H1 (cell line): ENCODE measurements around the gene RPN2. TPM values are rescaled to one million over a fixed set of nuclear protein-coding genes. Genes with fewer than 3 reads are reported as not detected.

Experiments used
- CTCF ChIA-PET: fragments of 300-600 bp; sonication (Branson Sonifier 250); formaldehyde crosslinking; loops from one replicate; lab custom pipeline; 2021; ENCODE audit not compliant: partially characterized antibody; lab: Charles Lee
- POLR2A ChIA-PET: fragments of 300-600 bp; sonication (Branson Sonifier 250); formaldehyde crosslinking; loops from one replicate; lab custom pipeline; 2021; ENCODE audit warnings: inconsistent platforms; ENCODE audit not compliant: partially characterized antibody; lab: Charles Lee
- DNase-seq, 2 experiments: peaks; one replicate each; pipeline versions ENCODE4 v3.0.0 to v3.0.0-alpha.2; 2010 to 2022; ENCODE audit warnings: low spot score in 2 of 2, low read depth in 1 of 2, mixed read lengths in 1 of 2
- FAIRE-seq: peaks from 2 replicates; lab custom pipeline; 2011; peaks lifted over from hg19 to GRCh38; lab: Jason Lieb, UNC
- H2AFZ ChIP-seq: 2 replicates; pipeline ENCODE4 v1.8.1; 2012; ENCODE audit warnings: low read length, inconsistent platforms
- H2AK5ac ChIP-seq: 2 replicates; pipeline ENCODE4 v1.6.1; 2013; ENCODE audit warnings: low read depth, low read length
- H2BK120ac ChIP-seq: replicated peaks from 2 replicates; pipeline ENCODE3; 2013; ENCODE audit warnings: low read depth, low read length, inconsistent platforms
- H2BK12ac ChIP-seq: 2 replicates; pipeline ENCODE4 v1.6.1; 2013; ENCODE audit warnings: low read depth, low read length
- H2BK15ac ChIP-seq: 2 replicates; pipeline ENCODE4 v1.6.1; 2013; ENCODE audit warnings: low read length
- H2BK20ac ChIP-seq: 2 replicates; pipeline ENCODE4 v1.6.1; 2013; ENCODE audit warnings: low read length
- H2BK5ac ChIP-seq: 2 replicates; pipeline ENCODE4 v1.6.1; 2013; ENCODE audit warnings: low read depth, low read length
- H3K14ac ChIP-seq: 2 replicates; pipeline ENCODE4 v1.6.1; 2013; ENCODE audit warnings: inconsistent platforms; ENCODE audit not compliant: insufficient read length
- H3K18ac ChIP-seq: 2 replicates; pipeline ENCODE4 v1.6.1; 2013; ENCODE audit warnings: low read length; ENCODE audit errors: extremely low read depth
- H3K23ac ChIP-seq: 2 replicates; pipeline ENCODE4 v1.6.1; 2013; ENCODE audit warnings: inconsistent platforms; ENCODE audit not compliant: insufficient read length
- H3K23me2 ChIP-seq: 2 replicates; pipeline ENCODE4 v1.6.1; 2013; ENCODE audit warnings: low read depth, low read length
- H3K27ac ChIP-seq: 2 replicates; pipeline ENCODE4 v1.6.1; 2011; ENCODE audit warnings: low read depth, low read length, inconsistent platforms
- H3K27me3 ChIP-seq, 4 experiments: replicated peaks in 1 of 4; 1 replicate in 1 of 4; 2 replicates in 3 of 4; pipeline versions ENCODE4 v1.6.1 to v1.8.1; 2011 to 2013; ENCODE audit warnings: low read length in 3 of 4, mild to moderate bottlenecking in 3 of 4, inconsistent platforms in 2 of 4, mixed read lengths in 2 of 4, moderate library complexity in 1 of 4; ENCODE audit not compliant: control insufficient read depth in 3 of 4, insufficient read depth in 3 of 4; ENCODE audit errors: extremely low read depth in 1 of 4
- H3K36me3 ChIP-seq, 4 experiments: 2 replicates each; pipeline versions ENCODE4 v1.6.1 to v1.8.1; 2011 to 2013; ENCODE audit warnings: mild to moderate bottlenecking in 4 of 4, low read length in 3 of 4, moderate library complexity in 2 of 4, control low read depth in 1 of 4, inconsistent platforms in 1 of 4; ENCODE audit not compliant: insufficient read depth in 4 of 4, control insufficient read depth in 2 of 4
- H3K4ac ChIP-seq: replicated peaks from 2 replicates; pipeline ENCODE3; 2013; ENCODE audit warnings: low read length, low read depth, mixed read lengths, inconsistent platforms; ENCODE audit not compliant: insufficient read length
- H3K4me1 ChIP-seq, 4 experiments: replicated peaks in 1 of 4; 1 replicate in 1 of 4; 2 replicates in 3 of 4; pipeline versions ENCODE4 v1.6.1 to v1.8.1; 2011 to 2013; ENCODE audit warnings: low read length in 3 of 4, inconsistent platforms in 2 of 4, mixed read lengths in 1 of 4; ENCODE audit not compliant: insufficient read depth in 4 of 4, control insufficient read depth in 3 of 4
- H3K4me2 ChIP-seq, 2 experiments: 2 replicates each; pipeline versions ENCODE4 v1.6.1 to v1.8.1; 2011 to 2013; ENCODE audit warnings: low read depth in 2 of 2, low read length in 2 of 2, control low read depth in 1 of 2, inconsistent platforms in 1 of 2, mild to moderate bottlenecking in 1 of 2; ENCODE audit not compliant: insufficient read depth in 1 of 2
- H3K4me3 ChIP-seq, 4 experiments: fragments of 200-600, 300-600 bp in 1 of 4; sonication (generic), shearing (Covaris generic), sonication (Bioruptor Twin) in 1 of 4; 2 replicates each; pipeline versions ENCODE4 v1.5.1 to v1.8.1; 2011 to 2016; ENCODE audit warnings: low read length in 4 of 4, low read depth in 3 of 4, control low read depth in 2 of 4, inconsistent platforms in 2 of 4, mild to moderate bottlenecking in 2 of 4, mixed read lengths in 1 of 4, moderate library complexity in 1 of 4; ENCODE audit not compliant: insufficient read depth in 2 of 4; ENCODE audit errors: extremely low read depth in 1 of 4
- H3K56ac ChIP-seq: replicated peaks from 2 replicates; pipeline ENCODE3; 2013; ENCODE audit warnings: low read depth, mild to moderate bottlenecking, mixed read lengths, low read length, inconsistent platforms; ENCODE audit not compliant: insufficient read length
- H3K79me1 ChIP-seq: 2 replicates; pipeline ENCODE4 v1.6.1; 2013; ENCODE audit warnings: low read depth, low read length, control low read depth
- H3K79me2 ChIP-seq, 2 experiments: 2 replicates each; pipeline versions ENCODE4 v1.6.1 to v1.8.1; 2012 to 2013; ENCODE audit warnings: low read length in 2 of 2, mild to moderate bottlenecking in 2 of 2, inconsistent platforms in 1 of 2; ENCODE audit not compliant: insufficient read depth in 2 of 2, control insufficient read depth in 1 of 2
- H3K9ac ChIP-seq, 4 experiments: replicated peaks in 1 of 4; 1 replicate in 1 of 4; 2 replicates in 3 of 4; pipeline versions ENCODE4 v1.6.1 to v1.8.1; 2011 to 2013; ENCODE audit warnings: low read depth in 3 of 4, low read length in 3 of 4, control low read depth in 2 of 4, mild to moderate bottlenecking in 2 of 4, moderate library complexity in 2 of 4, inconsistent platforms in 1 of 4; ENCODE audit errors: extremely low read depth in 1 of 4
- H3K9me3 ChIP-seq, 2 experiments: 2 replicates each; pipeline versions ENCODE4 v1.6.1 to v1.8.1; 2012 to 2013; ENCODE audit warnings: mild to moderate bottlenecking in 2 of 2, moderate library complexity in 2 of 2, control low read depth in 1 of 2, inconsistent platforms in 1 of 2, low read depth in 1 of 2, low read length in 1 of 2, mixed read lengths in 1 of 2; ENCODE audit not compliant: insufficient read depth in 2 of 2
- H4K20me1 ChIP-seq, 2 experiments: replicated peaks in 1 of 2; 2 replicates each; pipeline versions ENCODE3 to v1.8.1; 2011 to 2013; ENCODE audit warnings: inconsistent platforms in 2 of 2, low read length in 2 of 2, mild to moderate bottlenecking in 1 of 2; ENCODE audit not compliant: insufficient read depth in 2 of 2, control insufficient read depth in 1 of 2
- H4K5ac ChIP-seq: 2 replicates; pipeline ENCODE4 v1.6.1; 2013; ENCODE audit warnings: low read length, low read depth, mixed read lengths, inconsistent platforms; ENCODE audit not compliant: insufficient read length
- H4K8ac ChIP-seq: 2 replicates; pipeline ENCODE4 v1.8.0; 2013; ENCODE audit warnings: mild to moderate bottlenecking, moderate library complexity, low read length, inconsistent platforms; ENCODE audit not compliant: insufficient read depth; ENCODE audit errors: extremely low read depth
- H4K91ac ChIP-seq: replicated peaks from 2 replicates; pipeline ENCODE3; 2013; ENCODE audit warnings: low read length, mixed read lengths, inconsistent platforms; ENCODE audit not compliant: insufficient read length
- BRCA1 ChIP-seq: IDR thresholded peaks from 2 replicates; pipeline ENCODE4 v1.6.1; 2012; ENCODE audit warnings: low read depth, low read length, improper control_type of control experiment
- EZH2 ChIP-seq: fragments of 200-600 bp; sonication (generic); IDR thresholded peaks from 2 replicates; pipeline ENCODE4 v1.7.1; 2012; ENCODE audit warnings: low read depth, mild to moderate bottlenecking, moderate library complexity, low read length, inconsistent platforms; ENCODE audit not compliant: severe bottlenecking
- SRF ChIP-seq: IDR thresholded peaks from 2 replicates; pipeline ENCODE4 v1.6.1; 2011; ENCODE audit warnings: mild to moderate bottlenecking, low read depth, low read length, moderate library complexity
- WGBS, 2 experiments: shearing (Covaris generic) in 1 of 2; methylation state at CpG; one replicate each; pipeline versions ENCODE4 v1.1.6 to v1.1.7; 2013 to 2015; ENCODE audit warnings: low lambda C conversion rate in 2 of 2, mixed read lengths in 2 of 2, inconsistent platforms in 1 of 2, low coverage in 1 of 2, missing lambda C conversion rate in 1 of 2; ENCODE audit not compliant: insufficient replicate concordance in 2 of 2, insufficient coverage in 1 of 2, insufficient read length in 1 of 2; ENCODE audit errors: extremely low coverage in 1 of 2, missing lambda C conversion rate in 1 of 2; 5-methylcytosine and 5-hydroxymethylcytosine counted together
- polyA plus RNA-seq, 7 experiments: library from polyadenylated mRNA; depleted of rRNA in 3 of 7; stranded (reverse) in 5 of 7; unstranded in 2 of 7; fragments of >200 nt in 5 of 7; fragments of 200-250 nt in 2 of 7; gene quantifications; 1 replicate in 5 of 7; 2 replicates in 1 of 7; 4 replicates in 1 of 7; pipeline versions ENCODE4 v1.2.1 to v1.2.3, GENCODE V29; 2011 to 2013; ENCODE audit warnings: missing spikeins in 2 of 7, mixed read lengths in 2 of 7
- total RNA-seq: library from RNA; stranded (reverse); fragmentation: NEBNext Ultra II Directional; extraction: Animal tissue kit (Norgen Biotek cat#: 25700); gene quantifications from 2 replicates; pipeline ENCODE4 v1.2.1, GENCODE V29; 2021
- TF ChIP-seq, protein P1 (sequence below): IDR thresholded peaks from 2 replicates; pipeline ENCODE4 v1.6.1; 2012; ENCODE audit warnings: inconsistent platforms

RPN2 gene
- total and polyA plus RNA-seq, 2 of the 8 experiments (the other 6 are each of a cell fraction or from before 2014, with no cell fraction given) = 236 to 379 TPM

DNA sequence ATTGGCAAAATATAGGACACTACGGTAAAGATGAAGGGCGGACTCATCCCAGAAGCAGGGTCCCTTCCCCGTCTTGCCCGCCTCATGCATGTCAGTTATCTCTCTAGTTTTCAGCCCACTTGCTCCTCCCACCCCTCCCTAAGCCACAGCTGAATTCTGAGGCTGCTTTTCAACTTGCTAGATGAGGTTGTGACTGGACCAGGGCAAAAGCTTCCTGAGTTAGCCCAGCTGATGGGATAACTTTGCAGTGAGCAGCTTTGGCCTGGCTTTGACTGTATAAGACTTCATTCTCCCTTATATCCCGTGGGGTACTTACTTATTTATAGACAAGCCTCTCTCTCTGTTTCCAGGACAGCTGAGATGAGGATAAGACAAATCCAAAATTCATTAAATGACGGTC lies 59.3 kb downstream of the RPN2 start:
- Histone ChIP-seq H3K56ac (no peak overlapping the region), H3K14ac (no peak overlapping the region), H3K27me3 (no peaks in the 10 kb centered on the region), H3K27ac (no peak overlapping the region), H3K23ac (no peak overlapping the region), H3K9ac (no peak overlapping the region), H2AFZ (no peak overlapping the region), H4K20me1 (peaks cover 0 to 2% of the 10 kb centered on the region in 2 experiments), H2AK5ac (no peak overlapping the region), H4K91ac (no peak overlapping the region), H4K8ac (no peak overlapping the region), H2BK120ac (no peak overlapping the region), H3K23me2 (no peaks in the 10 kb centered on the region), H2BK12ac (no peak overlapping the region), H3K18ac (no peak overlapping the region), H3K79me1 (no peaks in the 10 kb centered on the region), H3K36me3 (peaks cover 31 to 96% (median 82%) of the 10 kb centered on the region in 4 experiments)
- DNase-seq = no peak
- CTCF ChIA-PET = interaction anchor here (0.7 to 4.3 kb wide), 2 partner anchors 10 to 36 kb away, joined by 3 to 20 read pairs; no protein-coding TSS in a partner anchor
- WGBS, 2 experiments = 93% methylated on average over 6 of the region's 6 CpGs; no CpG with 5 or more reads in 1 of the 2 experiments
- no peak for FAIRE-seq
- TF ChIP-seq EZH2 = no peak
- TF ChIP-seq, protein P1, sequence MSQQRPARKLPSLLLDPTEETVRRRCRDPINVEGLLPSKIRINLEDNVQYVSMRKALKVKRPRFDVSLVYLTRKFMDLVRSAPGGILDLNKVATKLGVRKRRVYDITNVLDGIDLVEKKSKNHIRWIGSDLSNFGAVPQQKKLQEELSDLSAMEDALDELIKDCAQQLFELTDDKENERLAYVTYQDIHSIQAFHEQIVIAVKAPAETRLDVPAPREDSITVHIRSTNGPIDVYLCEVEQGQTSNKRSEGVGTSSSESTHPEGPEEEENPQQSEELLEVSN = no peak
- no peak for TF ChIP-seq BRCA1
- TF ChIP-seq SRF = no peak
- TF ChIP-seq, all 59 proteins: peak for 0
- Histone ChIP-seq H4K5ac (no peak overlapping the region), H2BK5ac (no peak overlapping the region), H3K4ac (no peak overlapping the region), H2BK15ac (no peak overlapping the region), H2BK20ac (no peak overlapping the region), H3K4me2 (no peak overlapping the region), H3K79me2 (no peaks in the 10 kb centered on the region), H3K9me3 (no peaks in the 10 kb centered on the region), H3K4me1 (no peaks in the 10 kb centered on the region), H3K4me3 (no peak overlapping the region)
- POLR2A ChIA-PET = interaction anchor here (1.7 kb wide), 1 partner anchor 13 kb away, joined by 4 read pairs; no protein-coding TSS in a partner anchor
